ENCODE results near the gene OSBPL8.

The OSBPL8 gene

GRCh38 chr12:76559400-76560085, at the start of gene OSBPL8:
OSBPL8 (minus strand) TSS chr12:76559771; CDS start chr12:76487551, 72,220 bp downstream.
- DNase-seq (ENCODE audit: low read depth) = peak; percentile 95

GRCh38 chr12:76608070-76608469, 48.5 kb upstream of the OSBPL8 start:
- no peak for DNase-seq (ENCODE audit: low read depth)

GRCh38 chr12:76595056-76595455, 35.5 kb upstream of the OSBPL8 start:
- no peak for DNase-seq (ENCODE audit: low read depth)

GRCh38 chr12:76591476-76591875, 31.9 kb upstream of the OSBPL8 start:
- no peak for DNase-seq (ENCODE audit: low read depth)

- no peak for DNase-seq (ENCODE audit: low read depth)
Measured at GRCh38 chr12:76590131-76590530, 30.6 kb upstream of the OSBPL8 start.

- no peak for DNase-seq (ENCODE audit: low read depth)
Measured at GRCh38 chr12:76588881-76589565, 29.5 kb upstream of the OSBPL8 start.

- DNase-seq (ENCODE audit: low read depth) = no peak
Measured at GRCh38 chr12:76587428-76588178, 28.0 kb upstream of the OSBPL8 start.

GRCh38 chr12:76586764-76587395, 27.3 kb upstream of the OSBPL8 start:
- peak; percentile 6 for DNase-seq (ENCODE audit: low read depth)

GRCh38 chr12:76583301-76583700, 23.7 kb upstream of the OSBPL8 start:
- no peak for DNase-seq (ENCODE audit: low read depth)

GRCh38 chr12:76573840-76574373, 14.3 kb upstream of the OSBPL8 start:
- DNase-seq (ENCODE audit: low read depth) = no peak

- DNase-seq (ENCODE audit: low read depth) = no peak
Measured at GRCh38 chr12:76571256-76571655, 11.7 kb upstream of the OSBPL8 start.

GRCh38 chr12:76569685-76570604, 10.4 kb upstream of the OSBPL8 start:
- no peak for DNase-seq (ENCODE audit: low read depth)

GRCh38 chr12:76568888-76569551, 9.4 kb upstream of the OSBPL8 start:
- no peak for DNase-seq (ENCODE audit: low read depth)

- DNase-seq (ENCODE audit: low read depth) = no peak
Measured at GRCh38 chr12:76568130-76568529, 8.6 kb upstream of the OSBPL8 start.

GRCh38 chr12:76563061-76563460, 3.5 kb upstream of the OSBPL8 start:
- DNase-seq (ENCODE audit: low read depth) = no peak

- DNase-seq (ENCODE audit: low read depth) = no peak
Measured at GRCh38 chr12:76562130-76562529, 2.6 kb upstream of the OSBPL8 start.

GRCh38 chr12:76560086-76560491, 518 bp upstream of the OSBPL8 start:
- no peak for DNase-seq (ENCODE audit: low read depth)

GRCh38 chr12:76558684-76559399, 729 bp downstream of the OSBPL8 start:
- DNase-seq (ENCODE audit: low read depth) = peak; percentile 73

- DNase-seq (ENCODE audit: low read depth) = no peak
Measured at GRCh38 chr12:76556368-76556767, 3.2 kb downstream of the OSBPL8 start.

- DNase-seq (ENCODE audit: low read depth) = no peak
Measured at GRCh38 chr12:76555797-76556196, 3.8 kb downstream of the OSBPL8 start.

All from activated gamma-delta T cell treated with anti-CD3 and anti-CD28 coated beads, Interleukin-2, amount 50 U/mL, for 16 hours (primary cell).